ENCODE data around the gene DHX35. TPM values are rescaled to one million over a fixed set of nuclear protein-coding genes. Genes with fewer than 3 reads are reported as not detected.

DHX35 gene
- total RNA-seq, 4 donors from 2014 or later, result 14.0 to 32.4 (median 18.1) TPM

DNA sequence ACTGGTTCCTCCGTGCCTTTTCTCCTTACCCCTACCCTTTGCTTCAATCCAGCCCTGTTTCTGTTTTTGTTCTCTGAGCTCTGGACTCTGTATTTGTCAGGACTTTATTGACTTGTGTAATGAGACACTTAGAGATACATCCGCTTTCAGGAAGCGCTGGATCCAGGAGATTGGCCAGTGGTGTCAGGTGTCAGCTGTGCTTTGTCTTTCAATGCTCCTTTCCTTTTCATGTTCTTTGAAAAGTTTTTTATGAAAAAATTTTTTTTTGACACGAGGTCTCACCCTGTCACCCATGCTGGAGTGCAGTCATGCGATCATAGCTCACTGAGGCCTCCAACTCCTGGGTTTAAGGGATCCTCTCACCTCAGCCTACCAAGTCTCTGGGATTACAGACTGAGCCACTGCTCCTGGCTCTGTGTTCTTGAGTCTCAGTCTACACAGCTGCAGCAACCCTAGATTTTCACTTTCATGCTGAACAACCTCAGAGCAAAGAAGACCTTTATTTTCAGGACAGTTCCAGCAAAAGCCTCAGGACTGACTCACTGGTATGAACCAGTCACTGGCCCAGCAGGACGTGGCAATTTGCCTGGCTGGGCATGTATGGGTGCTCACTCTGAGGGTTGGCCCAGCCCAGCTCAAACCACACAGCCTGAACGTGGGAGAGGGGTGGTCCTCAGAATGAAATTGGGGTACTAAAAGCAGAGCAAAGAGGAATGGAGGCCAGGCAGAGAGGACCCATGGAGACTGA is 108.5 kb downstream of the DHX35 start:
- no peak overlapping the region for H3K4me3 ChIP-seq
- no peak overlapping the region for H3K27ac ChIP-seq
- no peaks in the 10 kb centered on the region for H3K4me1 ChIP-seq
- no peaks in the 10 kb centered on the region for H3K9me3 ChIP-seq
- no peaks in the 10 kb centered on the region for H3K36me3 ChIP-seq
- TF ChIP-seq CTCF (IDR thresholded peaks at IDR 0.05) (no peak), POLR2A (IDR thresholded peaks at IDR 0.05) (no peak)
- no peaks in the 10 kb centered on the region for H3K27me3 ChIP-seq
- DNase-seq, result no peak

DNA sequence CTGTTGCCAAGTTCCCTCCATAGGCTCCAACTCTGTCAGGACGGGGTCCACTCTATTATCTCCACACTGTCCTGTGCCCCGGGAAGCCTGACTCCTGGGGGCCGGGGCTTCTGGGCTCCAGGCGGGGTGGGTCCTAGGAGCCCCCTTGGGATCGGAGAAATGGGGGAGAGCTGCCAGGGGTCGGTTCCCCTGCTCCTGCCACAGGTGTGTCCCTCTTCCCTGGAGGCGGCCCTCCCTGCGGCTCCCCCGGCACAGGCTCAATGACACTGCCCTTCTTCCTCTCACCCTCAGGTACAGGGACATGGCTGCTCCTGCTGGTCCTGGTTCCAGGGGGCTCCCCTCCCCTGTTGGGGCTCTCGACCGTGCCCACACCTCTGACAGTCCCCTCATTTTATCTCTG is 110.0 kb downstream of the DHX35 start:
- Histone ChIP-seq H3K9me3 (no peaks in the 10 kb centered on the region), H3K27me3 (no peaks in the 10 kb centered on the region), H3K4me3 (no peak overlapping the region), H3K36me3 (no peaks in the 10 kb centered on the region), H3K27ac (no peak overlapping the region), H3K4me1 (no peaks in the 10 kb centered on the region)
- TF ChIP-seq POLR2A (IDR thresholded peaks at IDR 0.05), result no peak
- TF ChIP-seq CTCF (IDR thresholded peaks at IDR 0.05), result no peak
- DNase-seq, result no peak

DNA sequence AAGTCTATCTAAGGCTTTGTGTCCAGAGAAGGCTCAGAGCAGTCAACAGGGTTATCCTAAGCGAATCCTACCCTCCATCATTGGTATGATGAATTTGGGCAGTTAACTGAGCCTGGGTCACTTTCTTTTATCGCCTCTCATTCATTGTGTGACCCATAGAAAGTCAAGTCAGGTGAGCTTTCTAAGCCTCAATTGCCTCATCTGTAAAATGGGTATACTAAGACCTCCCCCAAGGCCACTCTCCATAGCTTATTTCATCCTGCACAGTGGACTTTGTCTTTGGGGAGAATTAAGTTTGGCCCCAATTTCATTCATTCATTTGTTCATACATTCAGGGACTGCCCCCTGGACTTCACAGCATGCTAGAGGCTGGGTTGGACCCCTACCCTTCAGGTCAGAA is 110.5 kb downstream of the DHX35 start:
- no peaks in the 10 kb centered on the region for H3K4me1 ChIP-seq
- TF ChIP-seq CTCF (IDR thresholded peaks at IDR 0.05) (no peak), POLR2A (IDR thresholded peaks at IDR 0.05) (no peak)
- DNase-seq, result no peak
- no peak overlapping the region for H3K27ac ChIP-seq
- no peaks in the 10 kb centered on the region for H3K36me3 ChIP-seq
- no peak overlapping the region for H3K4me3 ChIP-seq
- H3K27me3 ChIP-seq, result no peaks in the 10 kb centered on the region
- no peaks in the 10 kb centered on the region for H3K9me3 ChIP-seq

DNA sequence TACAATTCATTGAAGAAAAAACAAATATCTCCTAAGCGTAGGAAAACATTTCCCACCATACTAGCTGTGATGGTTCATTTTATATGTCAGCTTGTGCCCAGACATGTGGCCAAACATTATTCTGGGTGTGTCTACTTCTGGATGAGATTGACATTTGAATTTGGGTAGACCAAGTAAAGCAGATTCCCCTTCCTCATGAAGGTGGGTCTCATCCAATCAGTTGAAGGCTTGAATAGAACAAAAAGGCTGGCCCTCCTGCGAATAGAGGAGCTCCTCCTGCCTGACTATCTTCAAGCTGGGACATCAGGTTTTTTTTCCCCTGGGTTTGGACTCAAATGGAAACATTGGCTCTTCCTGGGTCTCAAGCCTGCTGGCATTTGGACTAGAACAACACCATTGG is 113.6 kb downstream of the DHX35 start:
- DNase-seq, result no peak
- no peaks in the 10 kb centered on the region for H3K9me3 ChIP-seq
- no peaks in the 10 kb centered on the region for H3K36me3 ChIP-seq
- no peak overlapping the region for H3K27ac ChIP-seq
- H3K4me3 ChIP-seq, result no peak overlapping the region
- H3K27me3 ChIP-seq, result no peaks in the 10 kb centered on the region
- no peak for TF ChIP-seq CTCF (IDR thresholded peaks at IDR 0.05)
- TF ChIP-seq POLR2A (IDR thresholded peaks at IDR 0.05), result no peak
- H3K4me1 ChIP-seq, result no peaks in the 10 kb centered on the region

- H3K9me3 ChIP-seq, result no peaks in the 10 kb centered on the region
- TF ChIP-seq CTCF (IDR thresholded peaks at IDR 0.05) (no peak), POLR2A (IDR thresholded peaks at IDR 0.05) (no peak)
- H3K4me1 ChIP-seq, result no peaks in the 10 kb centered on the region
- H3K27me3 ChIP-seq, result no peaks in the 10 kb centered on the region
- no peak for DNase-seq
- H3K4me3 ChIP-seq, result no peak overlapping the region
- H3K36me3 ChIP-seq, result no peaks in the 10 kb centered on the region
- no peak overlapping the region for H3K27ac ChIP-seq
Measured at GRCh38 chr20:39076958-39077357, 114.8 kb downstream of the DHX35 start.
